HEK293 (cell line): ENCODE results near the gene IFNLR1.

Source experiments
- BCL11A ChIP-seq: fragments of 450-650 bp; formaldehyde crosslinking; IDR thresholded peaks from 2 replicates; pipeline ENCODE4 v1.5.1; 2016; ENCODE audit warnings: low read depth, missing biosample characterization, missing genetic modification characterization
- BCL11B ChIP-seq: fragments of 450-650 bp; formaldehyde crosslinking; IDR thresholded peaks from 2 replicates; pipeline ENCODE4 v1.5.1; 2016; ENCODE audit warnings: low read depth, missing biosample characterization, missing genetic modification characterization
- KLF1 ChIP-seq: fragments of 450-650 bp; formaldehyde crosslinking; IDR thresholded peaks from 2 replicates; pipeline ENCODE4 v1.5.1; 2016; ENCODE audit warnings: missing biosample characterization, missing genetic modification characterization
- KLF16 ChIP-seq: fragments of 450-650 bp; formaldehyde crosslinking; IDR thresholded peaks from 2 replicates; pipeline ENCODE4 v1.5.1; 2017; ENCODE audit warnings: missing biosample characterization, missing genetic modification characterization
- MYNN ChIP-seq: fragments of 450-650 bp; formaldehyde crosslinking; IDR thresholded peaks from 2 replicates; pipeline ENCODE4 v1.5.1; 2016; ENCODE audit warnings: missing biosample characterization, missing genetic modification characterization, borderline replicate concordance
- OVOL3 ChIP-seq: fragments of 450-650 bp; formaldehyde crosslinking; IDR thresholded peaks from 2 replicates; pipeline ENCODE4 v1.5.1; 2016; ENCODE audit warnings: missing biosample characterization, missing genetic modification characterization
- RBAK ChIP-seq: fragments of 450-650 bp; formaldehyde crosslinking; IDR thresholded peaks from 2 replicates; pipeline ENCODE4 v1.5.1; 2016; ENCODE audit warnings: missing biosample characterization, missing genetic modification characterization
- SCRT2 ChIP-seq: fragments of 450-650 bp; formaldehyde crosslinking; IDR thresholded peaks from 2 replicates; pipeline ENCODE4 v1.5.1; 2016; ENCODE audit warnings: missing biosample characterization, missing genetic modification characterization
- SP3 ChIP-seq: fragments of 450-650 bp; formaldehyde crosslinking; IDR thresholded peaks from 2 replicates; pipeline ENCODE4 v1.5.1; 2016; ENCODE audit warnings: missing biosample characterization, missing genetic modification characterization
- SP7 ChIP-seq: fragments of 450-650 bp; formaldehyde crosslinking; IDR thresholded peaks from 2 replicates; pipeline ENCODE4 v1.5.1; 2016; ENCODE audit warnings: missing biosample characterization, missing genetic modification characterization
- ZBTB8A ChIP-seq: fragments of 450-650 bp; formaldehyde crosslinking; IDR thresholded peaks from 2 replicates; pipeline ENCODE4 v1.5.1; 2016; ENCODE audit warnings: missing biosample characterization, missing genetic modification characterization
- ZEB2 ChIP-seq: fragments of 450-650 bp; formaldehyde crosslinking; IDR thresholded peaks from 2 replicates; pipeline ENCODE4 v1.5.1; 2016; ENCODE audit warnings: missing biosample characterization, missing genetic modification characterization
- ZFHX2 ChIP-seq: fragments of 450-650 bp; formaldehyde crosslinking; conservative IDR thresholded peaks from 2 replicates; pipeline ENCODE4 v1.5.1; 2016; ENCODE audit warnings: missing biosample characterization, missing genetic modification characterization
- ZFP37 ChIP-seq: fragments of 450-650 bp; formaldehyde crosslinking; IDR thresholded peaks from 2 replicates; pipeline ENCODE4 v1.5.1; 2016; ENCODE audit warnings: missing biosample characterization, missing genetic modification characterization
- ZNF132 ChIP-seq: fragments of 450-650 bp; formaldehyde crosslinking; IDR thresholded peaks from 2 replicates; pipeline ENCODE4 v1.5.1; 2017; ENCODE audit warnings: missing biosample characterization, missing genetic modification characterization, borderline replicate concordance
- ZNF16 ChIP-seq: fragments of 450-650 bp; formaldehyde crosslinking; IDR thresholded peaks from 2 replicates; pipeline ENCODE4 v1.5.1; 2016; ENCODE audit warnings: low read depth, missing biosample characterization, missing genetic modification characterization
- ZNF174 ChIP-seq: fragments of 450-650 bp; formaldehyde crosslinking; IDR thresholded peaks from 2 replicates; pipeline ENCODE4 v1.5.0; 2017; ENCODE audit warnings: missing biosample characterization, mild to moderate bottlenecking, missing genetic modification characterization
- ZNF184 ChIP-seq: fragments of 450-650 bp; IDR thresholded peaks from 2 replicates; pipeline ENCODE4 v1.5.1; 2018; ENCODE audit warnings: missing biosample characterization, mild to moderate bottlenecking, missing genetic modification characterization
- ZNF19 ChIP-seq: fragments of 450-650 bp; formaldehyde crosslinking; IDR thresholded peaks from 2 replicates; pipeline ENCODE4; 2016; ENCODE audit warnings: missing biosample characterization, missing genetic modification characterization, low read depth
- ZNF350 ChIP-seq: fragments of 450-650 bp; formaldehyde crosslinking; IDR thresholded peaks from 2 replicates; pipeline ENCODE4 v1.5.0; 2017; ENCODE audit warnings: missing biosample characterization, mild to moderate bottlenecking, missing genetic modification characterization
- ZNF37A ChIP-seq: fragments of 450-650 bp; IDR thresholded peaks from 2 replicates; pipeline ENCODE4 v1.5.1; 2018; ENCODE audit warnings: missing biosample characterization, missing genetic modification characterization
- ZNF391 ChIP-seq: fragments of 450-650 bp; formaldehyde crosslinking; IDR thresholded peaks from 2 replicates; pipeline ENCODE4 v1.5.1; 2016; ENCODE audit warnings: low read depth, missing biosample characterization, missing genetic modification characterization, borderline replicate concordance
- ZNF660 ChIP-seq: fragments of 450-650 bp; IDR thresholded peaks from 2 replicates; pipeline ENCODE4 v1.5.1; 2018; ENCODE audit warnings: missing biosample characterization, mild to moderate bottlenecking, missing genetic modification characterization
- ZNF76 ChIP-seq: fragments of 450-650 bp; formaldehyde crosslinking; IDR thresholded peaks from 2 replicates; pipeline ENCODE4; 2016; ENCODE audit warnings: low read depth, missing biosample characterization, missing genetic modification characterization, borderline replicate concordance
- ZNF792 ChIP-seq: fragments of 450-650 bp; formaldehyde crosslinking; IDR thresholded peaks from 2 replicates; pipeline ENCODE4 v1.5.1; 2016; ENCODE audit warnings: missing biosample characterization, missing genetic modification characterization
- ZNF830 ChIP-seq: fragments of 450-650 bp; IDR thresholded peaks from 2 replicates; pipeline ENCODE4 v1.5.0; 2018; ENCODE audit warnings: missing biosample characterization, missing genetic modification characterization, low read depth, mild to moderate bottlenecking, moderate library complexity
- TF ChIP-seq, protein P1 (sequence below): fragments of 450-650 bp; formaldehyde crosslinking; IDR thresholded peaks from 2 replicates; pipeline ENCODE4 v1.5.1; 2017; ENCODE audit warnings: missing biosample characterization, missing genetic modification characterization
- TF ChIP-seq, protein P2 (sequence below): fragments of 450-650 bp; formaldehyde crosslinking; IDR thresholded peaks from 2 replicates; pipeline ENCODE4 v1.5.1; 2016; ENCODE audit warnings: missing biosample characterization, missing genetic modification characterization
- TF ChIP-seq, protein P3 (sequence below): fragments of 450-650 bp; formaldehyde crosslinking; IDR thresholded peaks from 2 replicates; pipeline ENCODE4 v1.5.1; 2016; ENCODE audit warnings: missing biosample characterization, missing genetic modification characterization, borderline replicate concordance
- TF ChIP-seq, protein P4 (sequence below): fragments of 450-650 bp; formaldehyde crosslinking; IDR thresholded peaks from 2 replicates; pipeline ENCODE4 v1.5.1; 2016; ENCODE audit warnings: missing biosample characterization, missing genetic modification characterization
- TF ChIP-seq, protein P5 (sequence below): fragments of 450-650 bp; IDR thresholded peaks from 2 replicates; pipeline ENCODE4 v1.5.1; 2018; ENCODE audit warnings: missing biosample characterization, missing genetic modification characterization

Gene IFNLR1

DNA sequence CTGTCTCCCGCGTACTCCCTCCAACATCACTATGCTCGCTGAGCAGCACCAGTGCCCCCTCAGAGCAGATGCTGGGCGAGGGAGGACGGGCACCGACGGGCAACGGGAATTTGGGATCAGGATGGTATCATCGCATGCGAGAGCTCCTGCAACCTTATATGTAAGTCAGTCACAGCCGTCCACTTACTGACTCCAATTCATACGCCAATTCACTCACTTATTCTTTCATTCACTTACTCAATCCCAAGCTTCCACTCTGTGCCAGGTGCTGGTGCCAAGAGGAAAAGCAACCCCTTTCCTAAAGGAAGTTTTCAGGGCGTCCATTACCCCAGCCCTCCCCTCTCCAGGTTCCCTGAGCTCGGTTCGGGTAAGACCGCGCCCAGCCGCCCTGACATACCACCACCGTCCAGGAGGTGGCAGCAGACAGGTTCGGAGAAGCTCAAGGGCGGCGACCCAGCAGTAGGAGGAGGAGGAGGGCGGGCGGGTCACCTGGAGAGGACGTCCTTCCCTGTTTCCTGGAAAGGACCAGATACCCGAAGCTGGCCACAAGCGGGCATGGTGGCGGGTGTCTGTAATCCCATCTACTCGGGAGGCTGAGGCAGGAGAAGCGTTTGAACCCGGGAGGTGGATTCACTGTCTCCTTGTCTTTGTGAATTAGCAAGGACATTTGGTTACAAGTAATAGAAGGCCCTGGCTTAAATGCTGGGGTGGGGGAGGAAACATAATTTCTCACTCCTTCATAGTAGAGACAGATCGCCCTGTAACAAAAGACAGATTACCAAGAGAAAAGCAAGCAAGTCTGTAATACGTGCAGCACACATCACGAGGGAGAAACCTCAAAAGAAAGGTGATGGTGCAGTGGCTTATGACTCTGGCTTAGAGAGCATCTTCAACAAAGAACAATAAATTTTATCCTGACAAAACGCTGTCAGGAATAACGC is 36.6 kb downstream of the IFNLR1 start (continued):
- TF ChIP-seq ZNF391 (tag by site-specific recombination) (no peak), SP7 (tag by site-specific recombination) (0 out of 2 replicates have a peak, but pooled peaks have one; percentile 39), BCL11B (tag by site-specific recombination) (no peak), ZNF16 (tag by site-specific recombination) (no peak), SCRT2 (no peak), ZNF174 (tag by site-specific recombination) (no peak), MYNN (no peak), ZNF660 (tag by site-specific recombination) (0 out of 2 replicates have a peak, but pooled peaks have one; percentile 14), BCL11A (tag by site-specific recombination) (no peak), ZNF830 (tag by site-specific recombination) (no peak), ZNF792 (tag by site-specific recombination) (no peak), SP3 (tag by site-specific recombination) (peak; percentile 51), RBAK (tag by site-specific recombination) (no peak), ZFHX2 (peak; percentile 52; the same call in 1 of the 2 replicates), ZFP37 (no peak), ZNF37A (tag by site-specific recombination) (no peak), ZNF350 (tag by site-specific recombination) (no peak), ZNF132 (tag by site-specific recombination) (no peak), ZBTB8A (tag by site-specific recombination) (peak; percentile 27; the same call in 1 of the 2 replicates), ZNF19 (tag by site-specific recombination) (no peak), OVOL3 (tag by site-specific recombination) (no peak), KLF1 (tag by site-specific recombination) (peak; percentile 73), ZNF184 (tag by site-specific recombination) (no peak), ZNF76 (no peak), ZEB2 (tag by site-specific recombination) (peak; percentile 41; the same call in 1 of the 2 replicates), KLF16 (tag by site-specific recombination) (no peak; the same call in 1 of the 2 replicates)
- TF ChIP-seq, protein P1, sequence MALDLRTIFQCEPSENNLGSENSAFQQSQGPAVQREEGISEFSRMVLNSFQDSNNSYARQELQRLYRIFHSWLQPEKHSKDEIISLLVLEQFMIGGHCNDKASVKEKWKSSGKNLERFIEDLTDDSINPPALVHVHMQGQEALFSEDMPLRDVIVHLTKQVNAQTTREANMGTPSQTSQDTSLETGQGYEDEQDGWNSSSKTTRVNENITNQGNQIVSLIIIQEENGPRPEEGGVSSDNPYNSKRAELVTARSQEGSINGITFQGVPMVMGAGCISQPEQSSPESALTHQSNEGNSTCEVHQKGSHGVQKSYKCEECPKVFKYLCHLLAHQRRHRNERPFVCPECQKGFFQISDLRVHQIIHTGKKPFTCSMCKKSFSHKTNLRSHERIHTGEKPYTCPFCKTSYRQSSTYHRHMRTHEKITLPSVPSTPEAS = no peak
- TF ChIP-seq, protein P2, sequence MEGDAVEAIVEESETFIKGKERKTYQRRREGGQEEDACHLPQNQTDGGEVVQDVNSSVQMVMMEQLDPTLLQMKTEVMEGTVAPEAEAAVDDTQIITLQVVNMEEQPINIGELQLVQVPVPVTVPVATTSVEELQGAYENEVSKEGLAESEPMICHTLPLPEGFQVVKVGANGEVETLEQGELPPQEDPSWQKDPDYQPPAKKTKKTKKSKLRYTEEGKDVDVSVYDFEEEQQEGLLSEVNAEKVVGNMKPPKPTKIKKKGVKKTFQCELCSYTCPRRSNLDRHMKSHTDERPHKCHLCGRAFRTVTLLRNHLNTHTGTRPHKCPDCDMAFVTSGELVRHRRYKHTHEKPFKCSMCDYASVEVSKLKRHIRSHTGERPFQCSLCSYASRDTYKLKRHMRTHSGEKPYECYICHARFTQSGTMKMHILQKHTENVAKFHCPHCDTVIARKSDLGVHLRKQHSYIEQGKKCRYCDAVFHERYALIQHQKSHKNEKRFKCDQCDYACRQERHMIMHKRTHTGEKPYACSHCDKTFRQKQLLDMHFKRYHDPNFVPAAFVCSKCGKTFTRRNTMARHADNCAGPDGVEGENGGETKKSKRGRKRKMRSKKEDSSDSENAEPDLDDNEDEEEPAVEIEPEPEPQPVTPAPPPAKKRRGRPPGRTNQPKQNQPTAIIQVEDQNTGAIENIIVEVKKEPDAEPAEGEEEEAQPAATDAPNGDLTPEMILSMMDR = peak; percentile 92
- TF ChIP-seq, protein P3, sequence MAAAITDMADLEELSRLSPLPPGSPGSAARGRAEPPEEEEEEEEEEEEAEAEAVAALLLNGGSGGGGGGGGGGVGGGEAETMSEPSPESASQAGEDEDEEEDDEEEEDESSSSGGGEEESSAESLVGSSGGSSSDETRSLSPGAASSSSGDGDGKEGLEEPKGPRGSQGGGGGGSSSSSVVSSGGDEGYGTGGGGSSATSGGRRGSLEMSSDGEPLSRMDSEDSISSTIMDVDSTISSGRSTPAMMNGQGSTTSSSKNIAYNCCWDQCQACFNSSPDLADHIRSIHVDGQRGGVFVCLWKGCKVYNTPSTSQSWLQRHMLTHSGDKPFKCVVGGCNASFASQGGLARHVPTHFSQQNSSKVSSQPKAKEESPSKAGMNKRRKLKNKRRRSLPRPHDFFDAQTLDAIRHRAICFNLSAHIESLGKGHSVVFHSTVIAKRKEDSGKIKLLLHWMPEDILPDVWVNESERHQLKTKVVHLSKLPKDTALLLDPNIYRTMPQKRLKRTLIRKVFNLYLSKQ (tag by site-specific recombination) = no peak
- TF ChIP-seq, protein P4, sequence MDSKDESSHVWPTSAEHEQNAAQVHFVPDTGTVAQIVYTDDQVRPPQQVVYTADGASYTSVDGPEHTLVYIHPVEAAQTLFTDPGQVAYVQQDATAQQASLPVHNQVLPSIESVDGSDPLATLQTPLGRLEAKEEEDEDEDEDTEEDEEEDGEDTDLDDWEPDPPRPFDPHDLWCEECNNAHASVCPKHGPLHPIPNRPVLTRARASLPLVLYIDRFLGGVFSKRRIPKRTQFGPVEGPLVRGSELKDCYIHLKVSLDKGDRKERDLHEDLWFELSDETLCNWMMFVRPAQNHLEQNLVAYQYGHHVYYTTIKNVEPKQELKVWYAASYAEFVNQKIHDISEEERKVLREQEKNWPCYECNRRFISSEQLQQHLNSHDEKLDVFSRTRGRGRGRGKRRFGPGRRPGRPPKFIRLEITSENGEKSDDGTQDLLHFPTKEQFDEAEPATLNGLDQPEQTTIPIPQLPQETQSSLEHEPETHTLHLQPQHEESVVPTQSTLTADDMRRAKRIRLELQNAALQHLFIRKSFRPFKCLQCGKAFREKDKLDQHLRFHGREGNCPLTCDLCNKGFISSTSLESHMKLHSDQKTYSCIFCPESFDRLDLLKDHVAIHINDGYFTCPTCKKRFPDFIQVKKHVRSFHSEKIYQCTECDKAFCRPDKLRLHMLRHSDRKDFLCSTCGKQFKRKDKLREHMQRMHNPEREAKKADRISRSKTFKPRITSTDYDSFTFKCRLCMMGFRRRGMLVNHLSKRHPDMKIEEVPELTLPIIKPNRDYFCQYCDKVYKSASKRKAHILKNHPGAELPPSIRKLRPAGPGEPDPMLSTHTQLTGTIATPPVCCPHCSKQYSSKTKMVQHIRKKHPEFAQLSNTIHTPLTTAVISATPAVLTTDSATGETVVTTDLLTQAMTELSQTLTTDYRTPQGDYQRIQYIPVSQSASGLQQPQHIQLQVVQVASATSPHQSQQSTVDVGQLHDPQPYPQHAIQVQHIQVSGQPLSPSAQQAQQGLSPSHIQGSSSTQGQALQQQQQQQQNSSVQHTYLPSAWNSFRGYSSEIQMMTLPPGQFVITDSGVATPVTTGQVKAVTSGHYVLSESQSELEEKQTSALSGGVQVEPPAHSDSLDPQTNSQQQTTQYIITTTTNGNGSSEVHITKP = peak; percentile 52; the same call in 1 of the 2 replicates
- TF ChIP-seq, protein P5, sequence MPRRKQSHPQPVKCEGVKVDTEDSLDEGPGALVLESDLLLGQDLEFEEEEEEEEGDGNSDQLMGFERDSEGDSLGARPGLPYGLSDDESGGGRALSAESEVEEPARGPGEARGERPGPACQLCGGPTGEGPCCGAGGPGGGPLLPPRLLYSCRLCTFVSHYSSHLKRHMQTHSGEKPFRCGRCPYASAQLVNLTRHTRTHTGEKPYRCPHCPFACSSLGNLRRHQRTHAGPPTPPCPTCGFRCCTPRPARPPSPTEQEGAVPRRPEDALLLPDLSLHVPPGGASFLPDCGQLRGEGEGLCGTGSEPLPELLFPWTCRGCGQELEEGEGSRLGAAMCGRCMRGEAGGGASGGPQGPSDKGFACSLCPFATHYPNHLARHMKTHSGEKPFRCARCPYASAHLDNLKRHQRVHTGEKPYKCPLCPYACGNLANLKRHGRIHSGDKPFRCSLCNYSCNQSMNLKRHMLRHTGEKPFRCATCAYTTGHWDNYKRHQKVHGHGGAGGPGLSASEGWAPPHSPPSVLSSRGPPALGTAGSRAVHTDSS (tag by site-specific recombination) = peak; percentile 81
